ENCODE measurements around the gene NUCB1. TPM values are rescaled to one million over a fixed set of nuclear protein-coding genes. Genes with fewer than 3 reads are reported as not detected.
A peak's percentile ranks its signal among the peaks of the same experiment; 100 is the strongest.
"Not testable (repeated sequence)": the region's sequence is repeated elsewhere in the genome, so short reads cannot be mapped to it uniquely, and the experiment has no call there.

NUCB1 gene
- 105 and 106 TPM in 2 replicates for total RNA-seq (2014; rRNA removed; shearing (Covaris generic))

DNA sequence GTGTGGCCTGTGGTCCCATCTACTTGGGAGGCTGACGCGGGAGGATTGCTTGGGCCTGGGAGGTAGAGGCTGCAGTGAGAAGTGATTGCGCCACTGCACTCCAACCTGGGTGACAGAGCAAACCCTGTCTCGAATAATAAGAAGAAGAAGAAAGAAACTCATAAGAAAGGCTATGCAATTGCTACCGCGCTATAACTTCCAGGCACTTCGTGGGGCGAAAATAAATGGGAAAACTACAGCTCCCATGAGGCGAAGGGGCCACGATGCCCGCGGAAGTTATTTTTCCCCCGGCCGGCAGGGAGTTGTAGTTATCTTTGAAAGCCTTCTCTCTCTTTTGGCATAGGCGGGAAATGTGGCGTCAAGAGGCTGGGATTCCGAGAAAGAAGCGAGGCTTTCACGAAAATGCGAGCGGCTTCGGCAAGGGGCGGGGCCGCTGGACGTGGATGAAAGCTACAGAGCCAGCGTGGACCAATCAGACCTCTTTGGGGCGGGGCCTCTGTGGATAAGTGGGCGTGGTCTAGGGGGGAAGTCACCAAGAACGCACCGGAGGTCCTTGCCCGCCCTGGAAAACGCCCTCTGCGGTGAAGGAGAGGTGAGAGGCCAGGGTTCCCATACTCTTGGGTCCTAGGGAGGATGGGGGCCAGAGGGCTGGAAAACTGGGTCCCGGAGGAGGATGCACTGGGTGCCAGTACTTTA lies at the start of gene NUCB1:
NUCB1 (plus strand) TSS at position 532 of the 696 bp plus-strand sequence. CDS start 485 bp downstream, outside the sequence.
- peak; percentile 99 for DNase-seq (ENCODE audit: low read depth)

DNA sequence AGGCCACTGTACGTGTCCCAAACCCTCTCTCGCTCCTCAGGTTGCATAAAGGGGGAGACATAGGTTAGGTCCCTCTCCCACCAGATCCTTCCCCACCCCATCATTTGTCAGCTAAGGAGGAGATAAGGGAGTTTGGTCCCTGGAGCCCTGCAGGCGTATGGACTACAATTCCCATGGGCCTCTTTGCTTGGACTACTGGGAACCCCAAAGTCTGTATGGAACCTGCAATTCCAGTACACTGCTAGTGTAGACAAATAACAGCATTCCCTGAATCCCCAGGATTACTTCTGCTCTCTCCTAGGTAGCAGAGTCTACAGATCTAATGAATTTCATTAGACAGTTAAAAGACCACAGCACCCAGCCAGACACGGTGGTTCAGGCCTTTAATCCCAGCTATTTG lies 47.8 kb upstream of the NUCB1 start:
- no peak for DNase-seq (ENCODE audit: low read depth)

DNA sequence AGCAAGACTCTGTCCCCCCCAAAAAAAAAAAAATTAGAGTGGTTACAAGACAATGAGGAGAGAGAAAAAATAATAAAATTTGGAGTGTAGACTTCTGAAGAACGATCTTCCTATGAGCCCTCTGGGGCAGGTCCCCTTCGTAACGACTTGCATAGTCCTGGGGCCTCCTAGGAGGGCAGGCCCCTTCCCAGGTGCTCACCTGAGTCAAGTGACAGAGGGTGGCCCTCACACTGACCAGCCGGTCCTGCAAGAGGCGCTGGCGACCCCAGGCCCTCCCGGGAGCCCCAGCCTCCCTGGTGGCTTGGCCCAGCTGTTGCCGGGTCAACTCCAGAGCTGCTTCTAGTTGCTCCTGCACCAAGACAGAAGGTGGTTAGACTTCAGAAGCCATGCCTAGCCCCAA lies 46.6 kb upstream of the NUCB1 start:
- no peak for DNase-seq (ENCODE audit: low read depth)

DNA sequence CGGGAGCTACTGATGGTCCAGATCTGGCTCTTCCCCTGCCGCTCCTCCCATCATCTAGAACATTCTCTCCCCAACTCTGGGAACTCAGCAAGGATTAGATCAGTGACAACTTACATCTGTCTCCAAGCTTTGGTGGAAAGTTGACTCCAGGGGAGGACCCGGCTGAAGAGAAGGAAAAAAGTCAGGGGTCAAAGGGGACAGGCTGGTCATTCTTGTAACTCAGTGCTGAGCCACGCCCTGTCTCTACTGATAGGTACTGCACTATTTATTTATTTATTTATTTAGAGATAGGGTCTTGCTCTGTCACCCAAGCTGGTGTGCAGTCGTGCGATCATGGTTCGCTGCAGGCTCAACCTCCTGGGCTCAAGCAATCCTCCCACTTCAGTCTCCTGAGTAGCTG lies 46.0 kb upstream of the NUCB1 start:
- no peak for DNase-seq (ENCODE audit: low read depth)

DNA sequence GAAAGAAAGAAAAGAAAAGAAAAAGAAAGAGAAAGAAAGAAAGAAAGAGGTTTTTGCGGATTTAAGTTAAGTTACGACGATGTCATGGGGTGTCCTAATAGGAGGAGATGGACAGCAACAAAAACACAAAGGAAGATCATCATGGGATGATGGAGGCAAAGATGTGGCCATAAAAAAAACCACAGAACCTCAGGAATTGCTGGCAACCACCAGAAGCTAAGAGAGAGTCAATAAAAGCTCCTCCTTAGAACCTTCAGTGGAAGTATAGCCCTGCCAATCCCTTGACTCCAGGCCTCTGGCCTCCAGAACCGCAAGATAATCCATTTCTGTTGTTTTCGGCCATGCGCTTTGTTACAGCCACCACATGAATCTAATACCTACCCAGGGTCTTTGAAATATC lies 43.2 kb upstream of the NUCB1 start:
- no peak for DNase-seq (ENCODE audit: low read depth)

DNA sequence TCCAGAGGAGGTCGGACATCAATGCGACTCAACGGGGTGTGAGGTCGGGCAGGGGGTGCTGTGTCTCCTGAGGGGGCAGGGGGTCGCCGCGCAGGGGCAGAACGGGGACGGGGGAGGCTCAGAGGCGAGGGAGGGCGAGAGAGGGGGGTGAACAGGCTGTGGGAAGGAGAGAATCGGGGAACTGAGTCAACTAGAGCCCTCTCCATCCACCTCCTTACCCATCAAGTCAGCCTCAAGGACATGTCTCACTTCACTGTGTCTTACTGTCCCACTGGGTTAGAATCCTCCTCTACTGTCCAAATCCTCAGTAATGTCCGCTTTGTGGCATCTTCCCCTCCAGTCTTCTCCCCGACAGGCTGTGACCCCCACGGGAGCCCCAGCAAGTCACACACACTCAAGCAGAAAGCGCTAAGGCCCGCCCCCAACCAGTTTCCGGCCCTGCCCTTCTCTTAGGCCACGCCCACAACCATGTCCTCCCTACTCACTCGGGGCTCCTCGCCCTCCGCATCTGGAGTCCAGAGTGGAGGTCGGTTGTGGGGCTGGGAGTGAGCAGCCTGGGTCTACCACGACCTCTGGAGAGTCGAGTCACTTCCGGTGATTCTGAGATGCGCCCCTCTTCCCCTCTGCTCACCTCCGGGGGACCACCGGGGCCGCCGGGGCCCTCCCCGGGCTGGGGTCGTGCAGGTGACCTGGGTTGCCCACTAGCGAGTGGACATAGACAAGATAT lies 41.0 kb upstream of the NUCB1 start:
- no peak for DNase-seq (ENCODE audit: low read depth)

DNA sequence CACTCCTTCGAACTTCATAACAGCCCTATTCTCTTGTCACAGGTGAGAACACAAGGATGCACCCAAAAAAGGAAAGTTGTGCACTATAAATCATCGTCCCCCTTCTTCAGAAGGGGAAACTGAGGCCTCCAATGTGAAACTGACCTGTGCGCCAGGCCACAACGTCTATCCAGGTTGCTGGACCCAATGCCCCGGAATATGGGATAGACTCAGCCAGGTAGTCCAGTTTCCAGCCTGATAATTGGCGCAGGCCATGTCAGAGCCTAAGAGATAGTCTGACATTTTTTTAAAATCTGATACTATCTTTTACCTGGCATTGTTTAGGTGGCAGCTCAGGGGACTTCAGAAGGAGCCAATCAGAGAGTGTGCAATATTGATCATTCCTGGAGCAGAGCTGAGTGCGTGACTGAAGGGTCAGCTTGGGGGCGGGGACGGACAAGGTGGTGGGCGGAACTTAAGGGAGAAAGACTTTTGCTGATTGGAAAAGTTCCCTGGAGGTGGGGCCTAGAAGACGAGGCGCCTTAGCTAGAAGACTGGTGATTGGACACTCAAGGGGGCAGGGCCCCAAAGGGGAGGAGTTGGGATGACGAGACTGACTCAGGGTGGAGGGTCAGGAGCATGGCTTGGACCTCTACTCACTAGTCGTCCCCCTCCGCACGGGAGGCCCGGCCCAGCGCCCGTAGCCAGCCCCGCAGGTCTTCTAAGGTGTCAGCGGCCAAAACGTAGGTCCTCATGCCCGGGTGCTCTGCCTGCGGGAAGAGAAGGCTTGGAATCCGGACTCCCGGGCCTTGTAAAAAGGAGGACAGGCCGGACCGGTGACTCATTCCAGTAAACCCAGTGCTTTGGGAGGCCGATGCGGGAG lies 40.2 kb upstream of the NUCB1 start:
- no peak for DNase-seq (ENCODE audit: low read depth)

DNA sequence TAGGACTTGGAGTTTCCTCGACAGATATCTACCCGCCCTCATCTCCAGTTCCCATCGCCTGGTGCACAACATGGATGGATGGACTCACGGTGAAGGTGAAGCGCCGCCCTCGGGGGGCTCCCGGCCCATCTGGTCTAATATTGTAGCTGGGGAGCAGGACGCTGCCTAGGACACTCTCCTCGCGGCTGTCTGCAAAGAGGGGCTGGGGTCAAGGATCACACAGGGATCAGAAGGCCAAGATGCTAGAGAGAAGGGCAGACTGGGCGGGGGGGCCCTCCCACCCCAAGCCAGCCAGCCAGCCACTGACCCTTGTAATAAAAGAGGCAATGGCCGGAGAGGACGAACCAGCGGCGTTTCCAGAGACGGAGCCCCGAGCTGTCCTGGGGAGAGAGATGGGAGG lies 38.8 kb upstream of the NUCB1 start:
- no peak for DNase-seq (ENCODE audit: low read depth)

DNA sequence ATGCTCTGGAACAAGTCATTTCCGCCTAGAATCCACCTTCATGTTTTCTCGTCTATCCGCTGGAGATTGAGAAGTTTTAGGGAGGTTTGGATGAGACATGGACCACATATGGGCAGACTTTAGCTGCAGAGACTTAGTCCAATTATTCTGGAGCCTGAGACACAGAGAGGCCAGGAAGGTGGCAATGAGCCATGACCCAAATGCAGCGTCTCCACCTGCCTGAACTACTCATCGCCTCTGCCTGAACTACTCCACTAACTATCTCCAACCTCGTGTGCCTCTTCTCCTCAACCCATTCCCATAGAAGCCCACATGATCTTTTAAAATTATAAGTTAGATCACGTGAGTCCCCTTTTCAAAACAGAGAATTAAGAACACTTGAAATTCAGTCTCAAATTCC lies 37.3 kb upstream of the NUCB1 start:
- DNase-seq (ENCODE audit: low read depth): no peak

DNA sequence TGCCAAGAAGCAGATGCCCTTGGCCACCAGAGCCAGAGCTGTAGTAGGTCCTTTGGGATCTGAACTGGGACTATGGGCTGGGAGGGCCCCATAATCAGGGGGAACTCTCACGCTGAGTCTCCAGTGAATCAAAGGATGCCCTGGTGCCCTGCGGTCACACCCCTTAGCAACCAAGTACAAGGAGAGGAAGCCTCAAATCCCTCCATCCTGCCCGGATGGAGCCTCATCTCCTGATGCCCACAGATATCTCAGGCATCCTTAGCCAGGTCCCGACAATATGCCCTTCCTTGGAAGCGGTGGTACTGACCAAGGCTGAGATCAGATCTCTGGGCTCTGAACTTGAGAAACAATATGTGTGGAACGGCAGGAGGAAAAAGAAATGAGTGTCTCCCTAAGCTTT lies 33.4 kb upstream of the NUCB1 start:
- DNase-seq (ENCODE audit: low read depth): no peak

DNA sequence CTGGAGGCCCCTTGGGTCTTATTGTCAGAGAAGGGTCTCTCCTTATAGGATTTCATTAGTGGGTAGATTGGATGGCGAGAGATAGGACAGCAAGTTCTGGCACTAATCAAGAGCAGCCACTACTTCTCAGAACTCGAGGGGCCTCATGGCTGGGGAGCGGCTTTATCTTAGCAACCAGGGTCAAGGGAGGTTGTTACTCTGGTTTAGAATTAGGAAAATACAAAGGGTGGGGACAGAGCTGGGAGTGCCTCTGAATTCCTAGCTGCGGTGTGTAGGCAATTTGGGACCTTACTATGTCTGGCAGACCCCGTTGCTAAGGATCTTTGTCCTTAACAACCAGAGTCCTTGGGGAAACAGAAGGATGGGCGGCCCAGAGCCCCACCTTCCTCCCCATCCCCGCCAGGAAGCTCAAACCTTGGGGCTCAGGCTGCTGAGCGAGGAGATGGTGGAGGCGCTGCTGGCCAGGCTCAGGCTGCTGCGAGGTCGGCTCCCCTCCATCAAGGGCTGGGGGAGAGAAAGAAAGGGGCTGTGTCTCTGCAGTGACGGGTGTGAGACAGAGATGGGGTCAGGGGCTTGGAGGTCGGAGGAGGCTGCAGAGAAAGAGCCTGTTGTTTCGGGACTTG lies 32.9 kb upstream of the NUCB1 start:
- no peak for DNase-seq (ENCODE audit: low read depth)

DNA sequence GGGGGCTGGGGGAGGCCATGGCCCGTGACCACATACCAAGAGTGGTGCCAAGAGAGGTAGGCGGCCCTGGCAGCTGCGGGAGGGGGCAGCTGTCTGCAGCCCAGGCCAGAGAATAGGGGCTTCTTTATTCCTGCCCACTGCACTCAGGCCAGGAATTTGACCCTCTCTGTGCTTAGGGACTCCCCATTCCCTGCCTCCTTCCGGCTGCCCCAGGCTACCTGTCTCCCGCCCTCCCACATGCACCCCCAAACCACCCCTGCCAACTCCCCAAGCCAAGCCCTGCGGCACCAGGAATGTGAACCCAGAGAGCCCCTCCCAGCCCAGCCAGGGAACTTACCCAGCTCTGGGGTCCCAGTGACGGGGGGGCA lies 32.4 kb upstream of the NUCB1 start:
- no peak for DNase-seq (ENCODE audit: low read depth)

DNA sequence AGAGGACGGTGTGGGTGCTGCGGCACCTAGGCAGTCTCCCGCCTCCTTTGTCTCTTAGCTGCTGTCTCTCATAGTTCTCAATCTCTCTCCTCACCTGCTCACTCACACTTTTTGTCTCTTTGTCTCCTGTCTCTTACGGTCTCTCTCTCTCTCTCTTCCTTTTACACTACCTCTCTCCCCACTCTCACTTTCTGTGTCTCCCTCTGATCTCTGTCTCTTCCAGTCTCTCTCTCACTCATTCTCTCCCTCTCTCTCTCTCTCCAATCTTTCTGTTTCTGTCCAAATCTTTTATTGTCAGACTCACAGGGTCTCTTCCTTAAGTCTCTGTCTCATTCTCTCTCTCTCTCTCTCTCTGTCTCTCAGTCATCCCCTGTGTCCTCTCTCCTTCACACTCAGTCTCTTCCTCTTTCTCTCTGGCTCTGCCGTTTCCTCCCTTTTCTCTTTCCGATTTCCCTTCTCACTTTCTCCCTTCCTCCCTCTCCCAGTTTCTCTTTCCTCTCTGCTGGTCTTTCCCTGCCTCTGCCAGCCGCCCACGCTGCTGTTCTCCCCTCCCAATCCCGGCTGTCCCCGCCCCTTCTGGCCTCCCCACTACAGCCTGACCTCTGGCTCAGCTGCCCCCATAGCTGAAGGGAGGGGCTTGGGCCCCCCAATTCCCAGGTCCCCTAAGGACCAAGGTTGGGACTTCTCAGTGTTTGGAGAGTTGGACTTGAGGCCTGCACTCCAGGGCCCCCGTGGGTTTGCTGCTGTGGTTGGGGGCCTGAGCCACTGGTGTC lies 31.8 kb upstream of the NUCB1 start, which contains the start of gene PLEKHA4:
PLEKHA4 (minus strand) TSS at position 504 of the 773 bp plus-strand sequence. CDS start 997 bp downstream, outside the sequence.
- peak; percentile 69 for DNase-seq (ENCODE audit: low read depth)

DNA sequence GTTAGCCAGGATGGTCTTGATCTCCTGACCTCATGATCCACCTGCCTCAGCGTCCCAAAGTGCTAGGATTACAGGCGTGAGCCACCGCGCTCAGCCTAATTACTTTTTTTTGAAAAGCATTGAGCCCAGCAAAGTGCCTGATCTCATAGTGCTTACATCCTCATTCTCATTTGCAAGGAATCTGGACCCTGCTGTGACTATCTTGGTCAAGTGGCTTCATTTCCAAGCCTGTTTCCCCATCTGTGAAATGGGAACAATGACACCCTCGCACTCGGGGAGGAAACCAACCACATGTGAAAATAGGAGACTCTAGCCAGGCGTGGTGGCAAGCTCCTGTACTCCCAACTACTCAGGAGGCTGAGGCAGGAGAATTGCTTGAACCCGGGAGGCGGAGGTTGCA lies 30.1 kb upstream of the NUCB1 start:
- DNase-seq (ENCODE audit: low read depth): no peak

DNA sequence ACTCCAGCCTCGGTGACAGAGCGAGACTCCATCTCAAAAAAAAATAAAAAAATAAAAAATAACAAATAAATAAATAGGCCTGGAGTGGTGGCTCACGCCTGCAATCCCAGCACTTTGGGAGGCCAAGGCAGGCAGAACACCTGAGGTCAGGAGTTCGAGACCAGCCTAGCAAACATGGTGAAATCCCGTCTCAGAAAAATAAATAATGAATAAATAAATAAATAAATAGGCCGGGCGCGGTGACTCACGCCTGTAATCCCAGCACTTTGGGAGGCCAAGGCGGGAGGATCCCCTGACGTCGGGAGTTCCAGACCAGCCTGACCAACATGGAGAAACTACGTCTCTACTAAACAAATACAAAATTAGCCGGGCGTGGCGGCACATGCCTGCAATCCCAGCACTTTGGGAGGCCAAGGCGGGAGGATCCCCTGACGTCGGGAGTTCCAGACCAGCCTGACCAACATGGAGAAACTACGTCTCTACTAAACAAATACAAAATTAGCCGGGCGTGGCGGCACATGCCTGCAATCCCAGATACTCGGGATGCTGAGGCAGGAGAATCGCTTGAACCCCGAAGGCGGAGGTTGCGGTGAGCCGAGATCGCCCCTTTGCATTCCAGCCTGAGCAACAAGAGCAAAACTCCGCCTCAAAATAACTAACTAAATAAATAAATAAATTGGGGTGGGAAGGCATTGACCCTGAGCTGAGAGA lies 28.5 kb upstream of the NUCB1 start:
- DNase-seq (ENCODE audit: low read depth): not testable (repeated sequence)

DNA sequence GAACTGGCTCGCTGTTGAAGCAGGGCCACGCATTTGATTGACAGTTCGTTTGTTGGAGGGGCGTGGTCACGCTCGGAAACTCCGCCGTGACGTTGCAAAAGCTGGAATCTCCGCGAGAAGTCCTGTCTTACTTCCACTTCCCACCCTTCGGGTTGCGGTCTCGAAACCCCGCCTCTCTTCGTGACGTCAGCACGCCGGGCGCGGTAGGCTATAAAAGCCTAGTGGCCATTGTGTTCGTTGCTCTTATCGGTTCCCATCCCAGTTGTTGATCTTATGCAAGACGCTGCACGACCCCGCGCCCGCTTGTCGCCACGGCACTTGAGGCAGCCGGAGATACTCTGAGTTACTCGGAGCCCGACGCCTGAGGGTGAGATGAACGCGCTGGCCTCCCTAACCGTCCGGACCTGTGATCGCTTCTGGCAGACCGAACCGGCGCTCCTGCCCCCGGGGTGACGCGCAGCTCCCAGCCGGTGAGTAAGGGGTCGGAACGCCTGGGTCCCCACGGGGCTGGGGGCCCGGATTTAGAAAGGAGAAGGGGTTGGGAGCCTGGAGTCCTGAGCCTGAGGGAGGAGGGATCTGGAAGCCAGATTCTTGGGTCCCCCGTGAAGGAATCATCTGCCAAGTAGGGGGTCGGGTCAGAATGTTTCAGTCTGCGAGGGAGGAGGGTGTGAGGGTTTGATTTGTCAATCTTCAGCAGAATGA lies 27.8 kb upstream of the NUCB1 start, which contains the start of gene PPP1R15A:
PPP1R15A (plus strand) TSS at position 240 of the 702 bp plus-strand sequence. CDS start 813 bp downstream, outside the sequence.
- DNase-seq (ENCODE audit: low read depth): peak; percentile 97

DNA sequence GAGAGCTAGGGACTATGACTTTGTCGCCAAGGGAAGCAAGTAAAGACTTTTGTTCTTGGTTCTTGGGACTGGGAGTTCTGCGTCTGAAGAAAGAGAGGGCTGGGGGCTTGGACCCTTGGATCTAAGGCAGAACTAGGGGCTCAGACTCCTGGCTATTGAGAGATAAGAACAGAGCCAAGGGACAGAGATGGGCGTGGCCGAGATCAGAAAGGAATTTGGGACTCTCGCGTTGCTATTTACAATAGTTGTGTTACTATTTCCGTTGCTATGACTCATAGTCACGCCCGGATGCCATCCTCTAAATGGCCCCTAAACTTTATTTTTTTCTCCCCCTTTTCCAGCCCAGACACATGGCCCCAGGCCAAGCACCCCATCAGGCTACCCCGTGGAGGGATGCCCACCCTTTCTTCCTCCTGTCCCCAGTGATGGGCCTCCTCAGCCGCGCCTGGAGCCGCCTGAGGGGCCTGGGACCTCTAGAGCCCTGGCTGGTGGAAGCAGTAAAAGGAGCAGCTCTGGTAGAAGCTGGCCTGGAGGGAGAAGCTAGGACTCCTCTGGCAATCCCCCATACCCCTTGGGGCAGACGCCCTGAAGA lies 27.1 kb upstream of the NUCB1 start:
- peak; percentile 95 for DNase-seq (ENCODE audit: low read depth)

DNA sequence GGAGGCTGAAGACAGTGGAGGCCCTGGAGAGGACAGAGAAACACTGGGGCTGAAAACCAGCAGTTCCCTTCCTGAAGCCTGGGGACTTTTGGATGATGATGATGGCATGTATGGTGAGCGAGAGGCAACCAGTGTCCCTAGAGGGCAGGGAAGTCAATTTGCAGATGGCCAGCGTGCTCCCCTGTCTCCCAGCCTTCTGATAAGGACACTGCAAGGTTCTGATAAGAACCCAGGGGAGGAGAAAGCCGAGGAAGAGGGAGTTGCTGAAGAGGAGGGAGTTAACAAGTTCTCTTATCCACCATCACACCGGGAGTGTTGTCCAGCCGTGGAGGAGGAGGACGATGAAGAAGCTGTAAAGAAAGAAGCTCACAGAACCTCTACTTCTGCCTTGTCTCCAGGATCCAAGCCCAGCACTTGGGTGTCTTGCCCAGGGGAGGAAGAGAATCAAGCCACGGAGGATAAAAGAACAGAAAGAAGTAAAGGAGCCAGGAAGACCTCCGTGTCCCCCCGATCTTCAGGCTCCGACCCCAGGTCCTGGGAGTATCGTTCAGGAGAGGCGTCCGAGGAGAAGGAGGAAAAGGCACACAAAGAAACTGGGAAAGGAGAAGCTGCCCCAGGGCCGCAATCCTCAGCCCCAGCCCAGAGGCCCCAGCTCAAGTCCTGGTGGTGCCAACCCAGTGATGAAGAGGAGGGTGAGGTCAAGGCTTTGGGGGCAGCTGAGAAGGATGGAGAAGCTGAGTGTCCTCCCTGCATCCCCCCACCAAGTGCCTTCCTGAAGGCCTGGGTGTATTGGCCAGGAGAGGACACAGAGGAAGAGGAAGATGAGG lies 26.4 kb upstream of the NUCB1 start:
- no peak for DNase-seq (ENCODE audit: low read depth)

Measured in Daoy (cell line).